ENCODE results near the gene YBX2. TPM values are rescaled to one million over a fixed set of nuclear protein-coding genes. Genes with fewer than 3 reads are reported as not detected.

The YBX2 gene
- total RNA-seq, 1 experiment from 2014 or later = 54.9 TPM

DNA sequence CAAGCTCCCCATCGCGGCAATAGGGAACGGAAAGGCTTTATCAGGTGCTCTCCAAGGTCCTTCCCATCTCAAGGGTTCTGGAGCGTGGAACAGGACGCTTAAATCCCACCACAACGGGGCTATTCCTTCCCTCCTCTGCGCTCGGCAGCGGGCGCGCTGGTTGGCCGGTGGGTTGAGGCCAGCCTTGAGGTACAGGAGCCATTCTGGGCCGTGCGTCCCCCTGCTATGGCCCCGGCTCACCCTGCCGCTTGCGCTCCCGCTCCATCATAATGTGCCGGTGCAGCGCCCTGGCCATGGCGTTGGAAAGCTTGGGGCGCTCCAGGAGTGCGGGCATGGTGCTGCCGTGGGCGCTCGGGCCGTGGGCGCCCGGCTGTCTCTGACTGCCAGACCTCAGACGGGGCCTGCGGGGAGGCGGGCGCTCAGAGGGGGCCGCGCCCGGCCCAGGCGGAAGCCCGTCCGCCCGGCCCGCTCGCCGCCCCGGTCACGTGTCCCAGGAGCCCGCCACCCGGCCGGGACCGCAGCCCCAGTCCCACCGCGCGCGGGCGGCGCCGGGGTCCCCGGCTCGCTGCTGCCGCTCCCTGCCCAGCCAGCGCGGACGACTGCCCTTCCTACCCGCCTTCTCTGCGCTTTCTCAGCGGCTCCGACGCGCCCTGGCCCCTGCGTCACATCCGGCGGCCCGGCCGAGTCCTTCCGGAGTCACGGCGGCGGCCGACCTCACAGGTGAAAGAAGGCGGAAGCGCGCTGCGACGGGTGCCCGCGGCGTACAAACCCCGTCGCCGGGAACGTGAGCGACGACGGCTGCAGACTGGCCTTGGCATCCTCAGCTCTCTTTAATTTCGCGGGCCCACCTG lies 20.5 kb upstream of the YBX2 start, which contains the start of gene GPS2:
GPS2 (minus strand) TSS at position 642 of the 851 bp plus-strand sequence; CDS start at position 334, 308 bp downstream.
- Histone ChIP-seq H3K27ac (ENCODE audit: low read length) (peak within 1 kb of the TSS; percentile 91), H3K36me3 (ENCODE audit: control insufficient read depth, insufficient read depth, low read length) (peaks cover 25% of the 10 kb centered on the region), H3K27me3 (ENCODE audit: control insufficient read depth, insufficient read depth, low read length) (no peaks in the 10 kb centered on the region), H3K9me3 (ENCODE audit: control insufficient read depth, insufficient read depth, low read depth, low read length) (no peaks in the 10 kb centered on the region), H3K4me1 (ENCODE audit: control insufficient read depth, insufficient read depth, low read length) (peaks cover 33% of the 10 kb centered on the region), H3K4me3 (ENCODE audit: low read depth in 2 of 2, low read length in 2 of 2) (peak within 1 kb of the TSS; percentile 66 to 75)
- ATAC-seq (peak; percentile 87), DNase-seq (ENCODE audit: low read depth, low spot score) (no peak)
- ChIA-PET CTCF (no interaction called here), POLR2A (interaction anchor here (0.5 kb wide), 1 partner anchor 198 kb away, joined by 3 read pairs; no protein-coding TSS in a partner anchor)
- intact Hi-C loops (cut with micrococcal nuclease; ENCODE audit: unreplicated experiment) (no loop called here), in situ Hi-C loops (cut with HindIII; ENCODE audit: low pct_unique_long_range_greater_than_20kb, low sequenced_read_pairs) (no loop called here)
- no TSS peak for BruUV-seq (replicated peaks)
- TF ChIP-seq, protein P1, sequence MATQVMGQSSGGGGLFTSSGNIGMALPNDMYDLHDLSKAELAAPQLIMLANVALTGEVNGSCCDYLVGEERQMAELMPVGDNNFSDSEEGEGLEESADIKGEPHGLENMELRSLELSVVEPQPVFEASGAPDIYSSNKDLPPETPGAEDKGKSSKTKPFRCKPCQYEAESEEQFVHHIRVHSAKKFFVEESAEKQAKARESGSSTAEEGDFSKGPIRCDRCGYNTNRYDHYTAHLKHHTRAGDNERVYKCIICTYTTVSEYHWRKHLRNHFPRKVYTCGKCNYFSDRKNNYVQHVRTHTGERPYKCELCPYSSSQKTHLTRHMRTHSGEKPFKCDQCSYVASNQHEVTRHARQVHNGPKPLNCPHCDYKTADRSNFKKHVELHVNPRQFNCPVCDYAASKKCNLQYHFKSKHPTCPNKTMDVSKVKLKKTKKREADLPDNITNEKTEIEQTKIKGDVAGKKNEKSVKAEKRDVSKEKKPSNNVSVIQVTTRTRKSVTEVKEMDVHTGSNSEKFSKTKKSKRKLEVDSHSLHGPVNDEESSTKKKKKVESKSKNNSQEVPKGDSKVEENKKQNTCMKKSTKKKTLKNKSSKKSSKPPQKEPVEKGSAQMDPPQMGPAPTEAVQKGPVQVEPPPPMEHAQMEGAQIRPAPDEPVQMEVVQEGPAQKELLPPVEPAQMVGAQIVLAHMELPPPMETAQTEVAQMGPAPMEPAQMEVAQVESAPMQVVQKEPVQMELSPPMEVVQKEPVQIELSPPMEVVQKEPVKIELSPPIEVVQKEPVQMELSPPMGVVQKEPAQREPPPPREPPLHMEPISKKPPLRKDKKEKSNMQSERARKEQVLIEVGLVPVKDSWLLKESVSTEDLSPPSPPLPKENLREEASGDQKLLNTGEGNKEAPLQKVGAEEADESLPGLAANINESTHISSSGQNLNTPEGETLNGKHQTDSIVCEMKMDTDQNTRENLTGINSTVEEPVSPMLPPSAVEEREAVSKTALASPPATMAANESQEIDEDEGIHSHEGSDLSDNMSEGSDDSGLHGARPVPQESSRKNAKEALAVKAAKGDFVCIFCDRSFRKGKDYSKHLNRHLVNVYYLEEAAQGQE (IDR thresholded peaks at IDR 0.05; ENCODE audit: insufficient read depth in 1 of 2, low read depth in 2 of 2, low read length in 1 of 2) = peak; percentile 87
- TF ChIP-seq SIN3A (IDR thresholded peaks at IDR 0.05; ENCODE audit: borderline replicate concordance, insufficient read depth, low read depth, low read length) = peak; percentile 49; the same call in 1 of the 2 replicates
- TF ChIP-seq, protein P2, sequence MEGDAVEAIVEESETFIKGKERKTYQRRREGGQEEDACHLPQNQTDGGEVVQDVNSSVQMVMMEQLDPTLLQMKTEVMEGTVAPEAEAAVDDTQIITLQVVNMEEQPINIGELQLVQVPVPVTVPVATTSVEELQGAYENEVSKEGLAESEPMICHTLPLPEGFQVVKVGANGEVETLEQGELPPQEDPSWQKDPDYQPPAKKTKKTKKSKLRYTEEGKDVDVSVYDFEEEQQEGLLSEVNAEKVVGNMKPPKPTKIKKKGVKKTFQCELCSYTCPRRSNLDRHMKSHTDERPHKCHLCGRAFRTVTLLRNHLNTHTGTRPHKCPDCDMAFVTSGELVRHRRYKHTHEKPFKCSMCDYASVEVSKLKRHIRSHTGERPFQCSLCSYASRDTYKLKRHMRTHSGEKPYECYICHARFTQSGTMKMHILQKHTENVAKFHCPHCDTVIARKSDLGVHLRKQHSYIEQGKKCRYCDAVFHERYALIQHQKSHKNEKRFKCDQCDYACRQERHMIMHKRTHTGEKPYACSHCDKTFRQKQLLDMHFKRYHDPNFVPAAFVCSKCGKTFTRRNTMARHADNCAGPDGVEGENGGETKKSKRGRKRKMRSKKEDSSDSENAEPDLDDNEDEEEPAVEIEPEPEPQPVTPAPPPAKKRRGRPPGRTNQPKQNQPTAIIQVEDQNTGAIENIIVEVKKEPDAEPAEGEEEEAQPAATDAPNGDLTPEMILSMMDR (IDR thresholded peaks at IDR 0.05) = no peak
- TF ChIP-seq TCF7L2 (IDR thresholded peaks at IDR 0.05; ENCODE audit: low read depth, low read length) = peak; percentile 56; the same call in 1 of the 2 replicates
- TF ChIP-seq POLR2AphosphoS5 (IDR thresholded peaks at IDR 0.05; ENCODE audit: low read depth, low read length) = peak; percentile 74; the same call in 1 of the 2 replicates

DNA sequence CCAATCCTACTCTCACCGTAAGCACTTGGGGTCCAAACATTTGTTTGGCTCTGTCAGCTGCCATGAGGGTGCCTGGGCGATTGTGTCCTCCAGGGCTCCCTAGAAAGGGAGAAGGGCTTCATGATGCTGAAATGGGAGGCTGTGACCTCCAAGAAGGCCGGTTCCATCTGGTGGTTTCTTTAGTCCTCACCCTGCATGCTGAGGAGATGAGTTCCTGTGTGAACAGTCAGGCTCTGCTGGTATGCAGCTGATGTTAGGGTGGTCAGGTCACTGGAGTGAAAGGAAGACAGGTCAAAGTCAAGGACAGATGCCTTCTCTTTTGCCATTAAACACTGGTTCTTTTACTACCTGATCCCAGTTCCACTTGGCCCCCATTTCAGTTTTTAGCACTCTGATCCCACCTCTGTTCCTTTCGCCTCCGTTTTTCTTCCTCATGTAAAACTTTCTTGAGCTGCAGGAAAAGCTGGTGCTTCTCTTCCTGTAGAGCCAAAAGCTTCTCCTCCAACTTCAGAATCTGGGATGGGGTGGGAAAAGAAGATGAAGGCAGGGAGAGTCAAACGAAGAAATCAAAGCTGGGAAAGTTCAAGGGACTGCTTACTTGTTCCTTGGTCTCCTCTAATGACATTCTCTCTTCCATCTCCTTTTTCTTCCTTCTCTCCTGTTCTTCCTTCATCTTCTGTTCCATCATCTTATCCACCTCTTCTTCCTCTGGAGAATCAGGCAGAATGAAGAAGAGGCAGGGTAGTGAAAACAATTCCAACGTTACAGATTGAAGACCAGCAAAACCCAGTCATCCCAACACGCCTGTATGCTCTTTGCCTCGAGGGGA lies 19.7 kb upstream of the YBX2 start:
- in situ Hi-C loops (cut with HindIII; ENCODE audit: low pct_unique_long_range_greater_than_20kb, low sequenced_read_pairs) (no loop called here), intact Hi-C loops (cut with micrococcal nuclease; ENCODE audit: unreplicated experiment) (no loop called here)
- Histone ChIP-seq H3K4me3 (ENCODE audit: low read depth in 2 of 2, low read length in 2 of 2) (peak overlapping the region; percentile 66 to 75), H3K36me3 (ENCODE audit: control insufficient read depth, insufficient read depth, low read length) (peaks cover 29% of the 10 kb centered on the region), H3K27me3 (ENCODE audit: control insufficient read depth, insufficient read depth, low read length) (no peaks in the 10 kb centered on the region), H3K27ac (ENCODE audit: low read length) (peak overlapping the region; percentile 88), H3K4me1 (ENCODE audit: control insufficient read depth, insufficient read depth, low read length) (peaks cover 42% of the 10 kb centered on the region), H3K9me3 (ENCODE audit: control insufficient read depth, insufficient read depth, low read depth, low read length) (no peaks in the 10 kb centered on the region)
- peak; percentile 11; the same call in 1 of the 2 replicates for TF ChIP-seq POLR2AphosphoS5 (IDR thresholded peaks at IDR 0.05; ENCODE audit: low read depth, low read length)
- TF ChIP-seq, protein P1 (IDR thresholded peaks at IDR 0.05; ENCODE audit: insufficient read depth in 1 of 2, low read depth in 2 of 2, low read length in 1 of 2) = no peak
- TF ChIP-seq SIN3A (IDR thresholded peaks at IDR 0.05; ENCODE audit: borderline replicate concordance, insufficient read depth, low read depth, low read length) = no peak
- DNase-seq (ENCODE audit: low read depth, low spot score) (no peak), ATAC-seq (no peak)
- TSS peak; percentile 97 for BruUV-seq (replicated peaks)
- ChIA-PET CTCF (interaction anchor here (0.8 to 1.3 kb wide), 2 partner anchors 17 to 33 kb away, joined by 4 to 13 read pairs; partner anchors contain the start of gene SLC2A4), POLR2A (interaction anchor here (1.0 to 1.9 kb wide), 2 partner anchors 16 to 33 kb away, joined by 3 to 5 read pairs; partner anchors contain the start of gene SLC2A4)

Data from Panc1 (cell line).